Measurements from ENCODE around the gene ANKRD40. TPM values are rescaled to one million over a fixed set of nuclear protein-coding genes. Genes with fewer than 3 reads are reported as not detected.

ANKRD40 gene
- total RNA-seq, 1 donor from 2014 or later, result 24.8 TPM

- no peak for DNase-seq
Observed at GRCh38 chr17:50685691-50686493, 21.8 kb downstream of the ANKRD40 start.

- no peak for DNase-seq
Observed at GRCh38 chr17:50685334-50685665, 22.4 kb downstream of the ANKRD40 start.

- no peak for DNase-seq
Observed at GRCh38 chr17:50684612-50685333, 22.9 kb downstream of the ANKRD40 start.

GRCh38 chr17:50684288-50684611, 23.5 kb downstream of the ANKRD40 start:
- DNase-seq, result no peak

- DNase-seq, result no peak
Observed at GRCh38 chr17:50683434-50684287, 24.1 kb downstream of the ANKRD40 start.

GRCh38 chr17:50682938-50683337, 24.8 kb downstream of the ANKRD40 start:
- DNase-seq, result no peak

GRCh38 chr17:50682441-50682840, 25.3 kb downstream of the ANKRD40 start:
- no peak for DNase-seq

- DNase-seq, result peak; percentile 75
Observed at GRCh38 chr17:50681263-50682200, 26.2 kb downstream of the ANKRD40 start.

- DNase-seq, result peak; percentile 42
Observed at GRCh38 chr17:50680543-50681262, 27.0 kb downstream of the ANKRD40 start.

GRCh38 chr17:50680126-50680525, 27.6 kb downstream of the ANKRD40 start:
- no peak for DNase-seq

- no peak for DNase-seq
Observed at GRCh38 chr17:50679008-50679544, 28.6 kb downstream of the ANKRD40 start.

GRCh38 chr17:50677851-50678375, 29.8 kb downstream of the ANKRD40 start:
- DNase-seq, result no peak

- DNase-seq, result no peak
Observed at GRCh38 chr17:50676065-50676975, 31.4 kb downstream of the ANKRD40 start.

- DNase-seq, result no peak
Observed at GRCh38 chr17:50675627-50676026, 32.1 kb downstream of the ANKRD40 start.

GRCh38 chr17:50675190-50675589, 32.5 kb downstream of the ANKRD40 start:
- no peak for DNase-seq

GRCh38 chr17:50672831-50673551, 34.7 kb downstream of the ANKRD40 start:
- DNase-seq, result no peak

- DNase-seq, result no peak
Observed at GRCh38 chr17:50672071-50672470, 35.6 kb downstream of the ANKRD40 start.

- no peak for DNase-seq
Observed at GRCh38 chr17:50668838-50669581, 38.7 kb downstream of the ANKRD40 start.

All from skin of body (tissue), 2 donors.